ENCODE results near the gene ZBTB20.

The ZBTB20 gene

DNA sequence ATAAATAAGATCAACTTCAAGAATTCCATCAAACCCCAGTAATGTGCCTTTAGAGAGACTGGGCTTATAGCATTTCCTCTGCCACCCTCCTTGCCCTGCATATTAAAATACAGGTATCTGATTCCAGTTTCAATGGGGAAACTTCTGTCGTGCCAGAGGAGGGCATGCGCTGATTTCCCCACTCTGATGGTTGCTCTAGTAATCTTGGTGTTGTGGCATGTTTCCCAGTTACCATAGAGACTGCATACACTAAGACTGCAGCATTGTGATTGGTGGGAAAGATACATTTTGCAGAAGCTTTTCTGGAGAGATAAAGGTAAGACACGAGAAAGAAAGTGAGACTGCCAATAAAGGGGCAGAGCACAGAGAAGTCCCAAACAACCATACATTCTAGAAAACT lies 627.7 kb downstream of the ZBTB20 start:
- DNase-seq (ENCODE audit: low read depth) = peak; percentile 48

DNA sequence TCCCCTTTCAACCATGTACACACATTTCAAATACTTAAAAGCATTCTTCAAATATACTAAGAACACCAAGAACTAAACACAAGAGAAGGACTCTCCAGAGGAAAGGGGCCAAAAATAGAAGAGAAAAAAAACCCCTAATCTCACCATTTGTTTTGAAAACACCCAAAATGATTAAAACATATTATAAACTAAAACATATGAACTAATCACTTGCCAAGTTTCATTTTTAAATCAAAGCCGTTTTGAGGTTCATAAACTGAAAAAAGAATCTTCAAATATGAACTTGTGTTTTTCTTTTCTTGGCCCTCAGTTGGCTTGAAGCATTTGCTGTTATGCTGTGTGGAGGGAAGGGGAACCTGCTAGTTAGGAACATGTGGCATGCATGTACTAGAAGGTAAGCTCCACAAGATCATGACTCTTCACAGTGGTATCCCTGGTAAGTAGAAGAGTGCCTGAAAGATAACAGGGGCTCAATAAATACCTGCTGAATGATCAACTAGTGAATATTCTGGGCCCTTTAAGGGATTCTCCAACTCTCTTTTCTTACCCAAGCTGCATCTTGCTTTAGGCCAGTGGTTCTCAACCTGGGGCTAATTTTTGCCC lies 628.8 kb downstream of the ZBTB20 start:
- no peak for DNase-seq (ENCODE audit: low read depth)

DNA sequence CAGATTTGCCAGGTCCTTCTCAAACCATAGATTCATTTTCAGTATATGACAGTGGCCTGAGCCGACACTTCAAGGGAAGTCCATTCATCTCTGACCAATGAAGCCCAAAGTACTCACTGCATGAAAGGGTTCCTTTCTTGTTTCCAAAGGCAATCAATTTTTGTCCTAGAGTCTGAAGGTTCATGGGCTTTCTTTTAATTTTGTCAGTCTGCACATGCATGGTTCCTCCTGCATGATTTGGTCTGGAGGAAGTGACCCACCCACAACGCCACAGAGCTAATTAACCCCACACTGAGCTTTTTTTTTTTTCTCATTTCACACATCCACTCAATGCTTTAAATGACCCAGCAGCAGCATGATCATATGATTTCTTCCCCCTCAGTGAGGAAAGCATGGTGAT lies 636.9 kb downstream of the ZBTB20 start:
- DNase-seq (ENCODE audit: low read depth) = no peak

DNA sequence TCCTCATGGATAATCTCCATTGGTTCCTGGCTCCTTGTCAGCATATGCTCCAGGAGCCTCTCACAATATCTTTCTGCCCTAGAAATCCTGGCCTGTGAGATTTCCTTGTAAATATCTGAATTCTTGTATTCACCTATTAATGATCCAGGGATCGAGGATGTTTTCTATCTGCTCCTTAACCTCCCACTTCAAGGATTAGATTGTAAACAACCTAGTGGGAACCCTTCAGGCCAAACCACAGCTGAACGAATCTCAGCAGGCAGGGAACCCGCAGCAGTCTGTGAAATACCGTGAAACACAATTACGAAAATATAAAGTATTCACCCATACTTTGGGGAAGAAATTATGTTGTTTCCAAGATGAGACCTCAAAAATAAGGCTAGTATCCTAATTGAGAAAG lies 637.3 kb downstream of the ZBTB20 start:
- DNase-seq (ENCODE audit: low read depth) = no peak

DNA sequence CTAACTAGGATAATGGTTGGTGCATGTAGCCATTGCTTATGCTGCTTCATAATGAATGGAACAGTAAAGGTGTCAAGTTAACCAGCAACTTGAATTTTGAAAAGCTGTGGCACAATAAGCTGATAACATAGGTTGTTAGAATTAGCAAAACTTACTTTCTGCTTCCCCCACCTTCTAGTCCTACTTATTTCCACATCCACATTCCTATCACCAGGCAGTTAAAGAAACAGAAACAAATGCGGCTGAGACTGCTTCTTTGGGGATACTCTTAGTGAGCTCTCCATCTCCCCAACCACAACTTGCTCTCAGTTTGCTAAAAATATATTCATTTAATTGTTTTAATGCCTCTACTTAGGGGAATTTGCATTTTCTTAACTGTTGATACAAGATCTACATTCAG lies 638.1 kb downstream of the ZBTB20 start:
- DNase-seq (ENCODE audit: low read depth) = no peak

DNA sequence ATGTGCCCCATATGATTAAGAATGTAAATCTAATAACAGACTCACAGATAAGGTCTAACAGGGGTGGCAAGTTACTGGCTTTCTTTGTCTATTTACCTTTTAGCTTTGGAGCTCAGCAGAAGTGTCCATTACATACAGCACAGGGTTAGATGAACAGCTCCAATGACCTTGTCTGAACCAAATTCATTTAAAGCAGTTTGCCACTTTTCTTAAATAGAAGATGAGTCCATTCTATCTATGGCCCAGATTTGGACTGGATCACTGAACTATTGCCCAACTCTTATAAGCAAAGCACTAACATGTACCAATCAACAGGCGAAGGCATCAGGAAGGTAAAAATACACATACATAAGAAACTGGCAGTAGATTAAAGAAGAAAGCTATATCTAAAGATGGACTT lies 638.9 kb downstream of the ZBTB20 start:
- no peak for DNase-seq (ENCODE audit: low read depth)

DNA sequence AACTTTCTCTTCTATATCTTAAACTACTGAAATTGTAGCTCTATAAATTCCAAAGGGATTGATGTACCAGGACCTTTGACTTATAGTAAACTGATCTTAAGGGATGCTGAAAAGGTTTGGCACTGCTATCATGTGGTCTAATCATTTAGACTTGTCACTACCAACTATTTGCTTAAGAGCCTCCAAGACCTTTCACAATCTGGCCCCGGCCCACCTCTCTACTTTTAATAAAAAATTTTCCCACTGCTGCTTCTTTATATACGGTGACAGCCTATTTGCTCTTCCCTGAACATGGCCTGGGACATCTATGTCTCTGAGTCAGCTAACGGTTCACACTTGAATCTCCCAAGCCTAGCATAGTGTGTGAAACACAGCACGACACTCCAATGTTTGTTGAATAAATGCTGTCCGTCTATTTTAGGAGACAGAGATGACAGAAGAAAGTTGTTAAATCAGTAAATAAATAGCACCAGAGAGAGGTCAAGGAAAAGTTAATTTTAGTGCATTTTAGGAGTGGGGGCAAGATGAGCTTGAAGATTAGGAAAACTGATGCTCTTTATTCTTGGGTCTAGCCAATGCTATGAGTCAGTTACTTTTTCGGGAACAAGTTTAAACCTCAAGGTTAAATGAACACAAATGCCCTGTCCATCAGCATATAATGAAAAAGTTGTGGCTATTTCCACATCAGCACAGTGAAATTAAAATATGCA lies 640.3 kb downstream of the ZBTB20 start:
- peak; percentile 47 for DNase-seq (ENCODE audit: low read depth)

DNA sequence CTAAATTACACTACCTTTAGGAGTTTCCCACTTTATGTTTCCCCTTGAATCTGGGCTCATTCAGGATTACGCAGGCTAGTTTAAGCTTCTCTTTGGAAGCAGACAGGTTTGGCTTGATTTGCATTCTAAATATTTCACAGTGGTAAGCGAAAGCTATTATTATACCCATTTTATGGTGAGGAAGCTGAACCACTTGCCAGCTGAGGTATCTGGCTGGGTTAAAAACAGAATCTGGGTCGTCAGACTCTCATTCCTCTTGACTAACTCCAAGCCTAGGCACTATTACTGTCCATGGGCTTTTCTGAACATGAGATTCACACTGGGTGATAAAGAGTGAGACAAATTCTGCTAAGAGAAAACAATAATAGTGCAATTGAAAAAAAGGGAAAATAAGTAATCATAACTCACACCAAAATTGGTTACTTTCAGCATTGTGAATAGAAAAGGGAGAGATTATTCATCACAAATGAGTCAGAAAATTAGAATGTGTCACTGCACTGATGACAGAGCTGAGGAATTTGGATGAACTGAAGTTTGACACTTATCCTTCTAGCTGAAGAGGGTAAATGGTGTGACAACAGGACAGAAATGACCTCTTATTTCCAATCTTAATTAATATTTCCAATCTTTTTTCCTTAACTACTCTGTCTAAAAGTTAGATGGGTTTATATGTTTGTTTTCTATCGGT lies 642.0 kb downstream of the ZBTB20 start:
- DNase-seq (ENCODE audit: low read depth) = no peak

DNA sequence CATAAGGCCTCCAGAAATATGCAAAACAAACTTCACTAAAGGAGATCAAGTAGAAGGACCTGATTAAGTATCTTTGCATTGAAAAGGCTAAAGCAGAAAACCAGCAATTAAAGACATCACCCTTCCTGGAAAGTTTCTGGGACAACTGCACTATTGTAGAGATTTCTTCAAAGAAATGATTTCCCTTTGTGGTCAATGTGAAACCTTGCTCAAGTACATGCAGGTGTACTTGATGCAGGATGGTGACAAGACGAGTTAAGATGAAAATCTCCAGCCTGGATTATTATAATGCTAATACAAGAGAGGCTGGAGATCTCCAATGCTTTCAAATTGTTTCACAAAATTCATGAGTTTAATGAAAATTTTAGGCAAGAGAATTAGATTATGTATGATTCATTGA lies 644.9 kb downstream of the ZBTB20 start:
- no peak for DNase-seq (ENCODE audit: low read depth)

DNA sequence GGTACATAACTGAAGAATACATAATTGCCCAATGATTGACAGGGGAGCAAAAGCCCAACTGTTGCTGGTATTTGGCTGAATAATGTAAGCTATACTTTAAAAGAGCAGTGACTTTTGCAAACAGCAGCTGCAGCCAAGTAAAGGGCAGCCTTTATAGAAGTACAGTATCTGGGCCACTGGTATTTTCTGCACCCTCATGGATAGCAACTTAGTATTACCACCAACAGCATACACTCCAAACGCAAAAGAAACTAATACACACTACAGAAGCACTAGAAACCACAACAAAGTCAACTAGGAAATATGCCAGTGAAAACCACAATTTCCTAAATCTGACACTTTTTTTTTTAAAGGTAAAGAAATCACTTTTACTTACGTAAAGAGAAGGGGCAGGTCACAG lies 647.1 kb downstream of the ZBTB20 start:
- DNase-seq (ENCODE audit: low read depth) = no peak

DNA sequence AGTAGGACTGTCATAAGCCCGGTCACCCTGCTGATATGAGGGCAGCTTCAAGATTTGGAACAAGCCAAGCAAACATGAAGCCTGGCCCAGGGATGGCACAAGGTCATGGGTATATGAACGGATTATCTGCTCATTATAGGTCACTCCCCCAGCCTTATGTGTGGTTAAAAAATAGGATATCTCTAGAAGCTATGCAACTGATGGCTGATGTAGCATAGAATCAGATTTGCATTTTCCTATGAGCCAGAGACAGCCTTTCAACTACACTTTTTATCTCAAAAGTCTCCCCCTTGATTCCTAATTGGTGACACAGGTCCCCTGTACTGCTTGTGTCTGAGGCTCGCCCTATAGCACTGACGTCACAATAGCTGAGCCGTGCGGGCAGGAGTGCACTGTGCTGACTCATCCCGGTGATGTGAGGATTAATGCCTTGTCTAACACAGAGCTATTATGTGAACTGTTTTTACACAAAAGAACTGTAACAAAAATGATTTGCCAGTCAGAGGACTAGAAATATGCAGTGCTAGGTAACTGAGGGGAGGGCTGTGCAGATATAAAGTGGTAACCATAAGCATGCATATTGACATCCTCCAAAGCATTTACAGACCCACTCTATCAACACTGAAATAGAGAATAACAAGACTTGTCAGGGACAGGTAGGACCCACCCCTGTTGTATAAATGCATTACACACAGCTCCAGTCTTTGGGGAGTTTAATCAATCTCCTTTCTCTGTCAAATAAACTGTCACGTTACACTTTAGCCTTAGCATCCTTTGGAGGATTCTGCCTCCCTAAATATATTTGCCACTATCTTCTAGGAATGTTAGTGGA lies 648.3 kb downstream of the ZBTB20 start:
- DNase-seq (ENCODE audit: low read depth) = no peak

DNA sequence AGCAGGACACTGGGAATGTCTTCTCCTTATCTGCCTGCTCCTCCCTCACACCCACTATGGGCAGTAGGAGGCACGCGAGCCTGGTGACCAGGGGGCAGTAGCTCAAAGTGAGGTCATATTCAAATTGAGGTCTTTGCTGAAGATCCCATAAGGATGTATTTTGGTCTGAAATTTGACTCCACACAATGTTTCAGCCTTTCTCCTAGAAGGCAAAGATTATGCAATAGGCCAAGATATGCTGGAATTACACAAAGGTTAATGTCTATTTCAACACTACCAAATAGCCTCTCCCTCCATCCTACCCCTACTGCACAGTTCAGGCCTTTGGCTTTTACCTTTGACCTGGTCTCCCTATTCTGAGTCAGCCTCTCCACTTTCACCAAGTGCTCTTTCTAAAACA lies 650.2 kb downstream of the ZBTB20 start:
- DNase-seq (ENCODE audit: low read depth) = peak; percentile 39

DNA sequence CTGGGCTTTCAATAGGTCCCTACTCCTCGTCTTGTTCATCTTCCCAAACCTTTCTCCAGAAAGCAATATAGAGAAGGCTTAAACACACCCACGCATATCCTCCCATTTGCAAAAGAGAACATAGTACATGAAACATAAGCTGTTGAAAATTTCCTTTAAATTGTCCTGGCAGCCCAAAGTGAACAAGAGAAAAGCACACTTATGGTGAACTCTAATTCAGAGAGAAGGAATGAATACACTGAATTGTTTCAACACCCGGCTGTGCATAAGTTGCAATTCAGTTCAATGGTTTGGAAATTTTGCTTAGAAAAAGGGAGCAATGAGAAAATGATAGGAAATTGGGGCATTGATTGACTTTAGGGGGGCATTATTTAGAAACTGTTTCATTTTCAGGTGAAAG lies 650.6 kb downstream of the ZBTB20 start:
- no peak for DNase-seq (ENCODE audit: low read depth)

DNA sequence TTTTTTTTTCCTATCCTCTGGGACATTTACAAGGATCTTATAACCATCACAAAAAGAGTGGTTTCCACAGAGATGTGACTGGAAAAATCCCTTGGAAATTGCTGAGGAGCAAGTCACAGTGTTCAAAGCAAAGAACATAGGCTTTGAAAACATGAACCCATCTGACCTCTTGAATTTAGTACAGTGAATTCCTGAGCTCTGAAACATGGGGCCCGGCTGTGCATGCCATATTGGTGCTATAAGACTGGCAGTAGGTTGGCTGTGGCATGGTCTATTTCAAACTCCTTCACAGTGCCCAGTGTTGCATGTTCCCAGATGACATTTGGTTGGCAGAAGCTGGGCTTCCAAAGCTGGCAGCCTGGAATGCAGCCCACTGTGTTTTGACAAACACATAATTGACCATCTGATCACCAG lies 651.1 kb downstream of the ZBTB20 start:
- peak; percentile 54 for DNase-seq (ENCODE audit: low read depth)

DNA sequence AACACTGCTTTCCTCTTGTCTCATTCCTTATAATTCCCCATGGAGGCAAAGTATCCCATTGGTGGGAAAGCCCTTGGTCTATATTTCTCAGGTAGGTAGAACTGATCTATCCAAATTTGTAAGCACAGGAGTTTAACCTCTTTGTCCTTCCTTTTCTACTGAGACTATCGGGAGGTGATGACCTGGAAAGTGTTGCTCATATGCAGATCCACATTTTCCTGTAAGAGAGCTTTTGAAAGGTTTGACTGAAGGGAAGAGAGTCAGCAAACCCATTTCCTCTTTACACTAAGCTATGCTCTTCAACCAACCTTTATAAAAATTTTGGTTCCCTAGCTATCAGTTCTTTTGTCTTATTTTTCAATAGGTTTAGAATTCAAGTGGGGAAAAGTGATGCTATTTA lies 652.6 kb downstream of the ZBTB20 start:
- no peak for DNase-seq (ENCODE audit: low read depth)

DNA sequence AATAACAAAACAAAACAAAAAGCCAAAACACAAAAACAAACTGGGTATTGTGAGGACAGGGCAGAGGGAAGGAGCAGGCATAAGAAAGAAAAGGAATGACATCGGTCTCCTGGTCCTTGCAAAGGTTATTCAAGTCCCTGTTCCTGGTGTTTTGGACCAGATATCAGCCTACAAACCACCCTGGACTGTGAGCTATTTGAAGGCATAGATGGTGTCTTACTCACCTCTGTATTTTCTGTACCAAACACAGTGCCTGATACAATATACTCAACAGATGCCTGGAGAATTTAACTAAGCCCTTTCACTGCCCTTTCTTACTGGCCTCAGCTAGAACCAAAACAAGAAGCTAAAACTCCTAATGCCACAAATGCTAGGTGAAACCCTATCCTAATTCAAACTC lies 656.3 kb downstream of the ZBTB20 start:
- no peak for DNase-seq (ENCODE audit: low read depth)

DNA sequence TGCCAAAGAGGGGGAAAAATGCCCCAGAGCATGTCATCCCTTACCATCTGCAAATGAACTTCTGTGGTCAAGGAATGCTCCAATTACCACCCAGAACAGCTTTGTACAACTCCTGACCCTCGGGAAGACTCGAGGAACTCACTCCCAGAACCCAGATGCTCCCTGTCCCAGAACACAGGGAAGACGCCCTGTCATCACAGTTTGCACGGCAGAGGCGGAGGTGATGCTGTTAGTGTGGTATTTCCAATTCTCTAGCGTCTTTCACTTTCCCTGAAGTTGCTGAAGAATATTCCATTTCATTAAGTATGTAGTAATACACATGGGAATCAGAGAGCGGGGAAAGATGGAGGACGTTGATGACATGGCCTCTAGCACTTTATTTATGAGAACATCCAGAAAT lies 659.6 kb downstream of the ZBTB20 start:
- no peak for DNase-seq (ENCODE audit: low read depth)

DNA sequence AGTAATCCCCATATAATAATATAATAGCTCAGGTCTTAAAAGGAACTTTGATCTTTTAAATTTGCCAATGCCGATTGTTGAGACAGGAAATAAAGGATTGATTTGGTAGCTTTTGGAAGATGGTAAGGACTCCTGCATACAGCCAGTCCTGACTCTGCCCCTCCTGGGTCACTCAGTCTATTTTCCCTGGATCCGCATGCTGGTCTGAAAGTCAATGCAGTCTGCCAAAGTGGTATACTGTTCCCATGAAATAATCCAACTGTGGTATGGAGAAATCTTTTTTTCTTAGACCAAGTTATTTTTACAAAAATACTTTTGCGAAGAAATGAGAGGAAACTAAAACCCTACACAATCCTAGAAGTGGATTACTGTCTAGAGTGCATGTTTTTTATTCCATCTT lies 662.2 kb downstream of the ZBTB20 start:
- no peak for DNase-seq (ENCODE audit: low read depth)

DNA sequence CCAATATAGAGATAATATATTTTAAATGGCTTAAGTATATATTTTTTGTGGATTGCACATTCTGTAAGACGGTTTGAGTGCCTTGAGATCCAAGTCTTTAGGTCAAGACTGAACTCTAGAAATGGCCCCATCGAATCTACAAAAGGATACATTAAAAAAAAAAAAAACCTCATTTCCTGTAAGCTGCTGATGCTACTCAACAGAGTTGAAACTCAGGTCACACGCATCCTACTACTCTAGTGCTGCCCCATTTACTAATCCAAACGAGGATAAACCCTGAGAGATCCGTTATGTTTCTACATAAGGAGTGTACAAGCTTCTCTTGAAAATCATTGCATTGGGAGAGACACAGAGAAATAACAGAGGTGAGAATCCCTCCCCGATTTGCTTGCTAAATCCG lies 666.0 kb downstream of the ZBTB20 start:
- no peak for DNase-seq (ENCODE audit: low read depth)

DNA sequence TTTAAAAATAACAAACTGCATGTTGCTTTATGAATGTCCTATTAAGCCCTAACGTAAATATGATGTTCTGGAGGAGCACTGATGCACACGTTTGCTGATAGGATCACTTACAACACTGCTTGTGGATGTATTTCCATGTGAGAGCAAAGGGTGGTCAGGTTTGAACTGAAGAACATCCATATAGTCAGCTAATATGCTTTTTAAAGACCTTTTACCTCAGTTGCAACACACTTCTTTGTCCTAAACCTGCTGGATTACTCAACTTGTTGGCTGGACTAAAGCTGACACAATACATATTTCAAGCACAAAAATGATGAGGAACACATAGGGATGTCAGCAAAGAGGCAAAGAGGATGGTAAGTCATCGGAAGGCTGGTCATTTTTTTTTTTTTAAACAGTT lies 666.6 kb downstream of the ZBTB20 start:
- no peak for DNase-seq (ENCODE audit: low read depth)

DNA sequence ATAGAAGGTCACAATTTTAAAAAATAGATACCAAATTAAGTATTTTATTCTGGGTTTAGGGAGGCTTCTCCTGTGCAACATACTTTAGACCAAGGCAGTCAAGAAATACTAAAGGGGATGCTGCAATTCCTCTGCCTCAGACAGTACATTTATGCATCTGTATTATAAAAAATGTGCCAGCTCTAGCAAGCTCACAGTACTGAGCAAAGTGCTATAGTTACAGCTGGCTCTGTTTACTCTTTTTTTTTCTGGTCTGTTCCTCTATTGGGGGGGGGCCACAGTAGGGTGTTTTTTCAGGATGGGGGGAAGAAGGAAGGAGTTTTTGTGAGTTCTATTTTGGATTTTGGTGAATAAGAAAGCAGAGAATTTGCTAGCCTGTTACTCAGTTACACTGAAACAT lies 668.3 kb downstream of the ZBTB20 start:
- no peak for DNase-seq (ENCODE audit: low read depth)

DNA sequence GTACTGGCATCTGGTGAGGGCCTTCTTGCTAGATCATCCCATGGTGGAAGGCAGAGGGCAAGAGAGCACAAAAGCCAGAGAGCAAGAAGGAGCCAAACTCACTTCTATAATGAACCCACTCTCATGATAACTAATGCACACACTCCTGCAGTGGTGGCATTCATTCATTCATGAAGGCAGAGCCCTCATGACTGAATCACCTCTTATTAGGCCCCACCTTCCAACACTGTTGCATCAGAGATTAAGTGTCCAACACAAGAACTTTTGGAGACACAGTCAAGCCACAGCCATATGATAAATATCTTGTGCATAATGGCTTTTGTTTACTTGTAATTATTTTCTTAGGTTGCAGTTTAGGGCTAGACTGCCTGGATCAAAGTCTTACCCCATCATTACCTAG lies 670.6 kb downstream of the ZBTB20 start:
- no peak for DNase-seq (ENCODE audit: low read depth)

DNA sequence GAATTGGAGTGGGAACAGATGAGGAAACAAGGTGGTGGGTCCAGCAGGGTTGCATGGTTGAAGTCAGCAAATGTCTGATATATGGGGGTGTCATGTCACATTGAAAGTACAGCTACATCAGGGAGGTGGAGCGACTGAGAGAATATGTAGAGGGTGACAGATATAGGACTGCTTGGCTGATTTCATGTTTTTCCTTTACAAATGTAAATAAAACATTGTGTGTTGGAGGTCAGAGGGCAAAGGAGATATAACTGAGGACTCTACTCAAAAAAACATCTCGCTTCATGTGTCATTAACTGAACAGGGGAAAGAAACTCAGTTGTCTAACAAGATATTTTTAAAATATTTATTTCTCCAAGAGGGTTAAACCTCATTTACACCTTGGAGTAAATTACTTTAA lies 675.6 kb downstream of the ZBTB20 start:
- no peak for DNase-seq (ENCODE audit: low read depth)

Measured in stromal cell of bone marrow (primary cell).